Parathyroid adenoma (tissue), 2 donors: Measurements from ENCODE around the gene TMBIM4.

ENCODE experiments used
- H2AFZ ChIP-seq: fragments of 300-600 bp; sonication (generic); one replicate; pipeline ENCODE4 v1.7.0; 2017; ENCODE audit warnings: antibody characterized with exemption, mild to moderate bottlenecking
- H3K27ac ChIP-seq: fragments of 300-600 bp; sonication (generic); one replicate; pipeline ENCODE4 v1.7.0; 2017
- H3K27me3 ChIP-seq: fragments of 300-600 bp; sonication (generic); one replicate; pipeline ENCODE4 v1.7.0; 2017; ENCODE audit warnings: low read length; ENCODE audit not compliant: control insufficient read depth, insufficient read depth
- H3K36me3 ChIP-seq: fragments of 300-600 bp; sonication (generic); one replicate; pipeline ENCODE4 v1.7.0; 2017; ENCODE audit warnings: low read length; ENCODE audit not compliant: control insufficient read depth, insufficient read depth
- H3K4me1 ChIP-seq: fragments of 300-600 bp; sonication (generic); one replicate; pipeline ENCODE4 v1.7.0; 2017; ENCODE audit warnings: control low read depth
- H3K4me2 ChIP-seq: fragments of 300-600 bp; sonication (generic); one replicate; pipeline ENCODE4 v1.7.0; 2017; ENCODE audit warnings: low read length
- H3K4me3 ChIP-seq: fragments of 300-600 bp; sonication (generic); one replicate; pipeline ENCODE4 v1.7.0; 2017; ENCODE audit warnings: low read depth, low read length
- H3K79me2 ChIP-seq: fragments of 300-600 bp; sonication (generic); one replicate; pipeline ENCODE4 v1.7.0; 2017; ENCODE audit warnings: control low read depth
- H3K9ac ChIP-seq: fragments of 300-600 bp; sonication (generic); one replicate; pipeline ENCODE4 v1.7.0; 2017; ENCODE audit warnings: mild to moderate bottlenecking
- H3K9me3 ChIP-seq: fragments of 300-600 bp; sonication (generic); one replicate; pipeline ENCODE4 v1.7.0; 2017; ENCODE audit warnings: low read length; ENCODE audit not compliant: control insufficient read depth
- CTCF ChIP-seq: fragments of 300-600 bp; sonication (generic); IDR thresholded peaks from one replicate; pipeline ENCODE4 v1.7.0; 2017; ENCODE audit warnings: antibody characterized with exemption, mild to moderate bottlenecking
- donor health status: primary hyperparathyroidism.

The TMBIM4 gene

GRCh38 chr12:66118240-66118891 lies 51.4 kb downstream of the TMBIM4 start:
- H3K4me3 ChIP-seq: no peak overlapping the region
- no peaks in the 10 kb centered on the region for H3K79me2 ChIP-seq
- no peak overlapping the region for H3K9ac ChIP-seq
- no peak overlapping the region for H2AFZ ChIP-seq
- no peaks in the 10 kb centered on the region for H3K9me3 ChIP-seq
- no peaks in the 10 kb centered on the region for H3K27me3 ChIP-seq
- TF ChIP-seq CTCF: no peak
- H3K27ac ChIP-seq: no peak overlapping the region
- H3K4me2 ChIP-seq: no peak overlapping the region
- H3K4me1 ChIP-seq: no peaks in the 10 kb centered on the region
- no peaks in the 10 kb centered on the region for H3K36me3 ChIP-seq

DNA sequence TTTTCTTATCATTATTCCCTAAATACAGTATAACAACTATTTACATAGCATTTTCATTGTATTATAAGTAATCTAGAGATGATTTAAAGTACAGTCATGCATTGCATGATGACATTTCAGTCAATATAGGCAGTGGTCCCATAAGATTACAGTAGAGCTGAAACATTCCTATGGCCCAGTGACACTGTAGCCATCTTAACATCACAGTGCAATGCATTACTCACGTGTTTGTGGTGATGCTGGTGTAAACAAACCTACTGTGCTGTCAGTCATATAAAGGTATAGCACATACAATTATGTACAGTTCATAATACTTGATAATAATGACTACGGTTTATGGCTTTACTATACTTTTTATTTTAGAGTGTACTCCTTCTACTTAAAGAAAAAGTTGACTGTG lies 52.6 kb downstream of the TMBIM4 start:
- no peak for TF ChIP-seq CTCF
- Histone ChIP-seq H3K4me2 (no peak overlapping the region), H3K4me1 (no peaks in the 10 kb centered on the region), H3K4me3 (no peak overlapping the region), H3K27ac (no peak overlapping the region), H3K9ac (no peak overlapping the region), H3K79me2 (no peaks in the 10 kb centered on the region), H3K27me3 (no peaks in the 10 kb centered on the region), H3K36me3 (no peaks in the 10 kb centered on the region), H3K9me3 (no peaks in the 10 kb centered on the region), H2AFZ (no peak overlapping the region)

GRCh38 chr12:66115071-66115600 lies 54.7 kb downstream of the TMBIM4 start:
- H3K4me3 ChIP-seq: no peak overlapping the region
- H2AFZ ChIP-seq: no peak overlapping the region
- H3K79me2 ChIP-seq: no peaks in the 10 kb centered on the region
- no peaks in the 10 kb centered on the region for H3K27me3 ChIP-seq
- no peak overlapping the region for H3K27ac ChIP-seq
- TF ChIP-seq CTCF: no peak
- no peaks in the 10 kb centered on the region for H3K9me3 ChIP-seq
- H3K4me1 ChIP-seq: no peaks in the 10 kb centered on the region
- H3K4me2 ChIP-seq: no peak overlapping the region
- H3K9ac ChIP-seq: no peak overlapping the region
- H3K36me3 ChIP-seq: no peaks in the 10 kb centered on the region

DNA sequence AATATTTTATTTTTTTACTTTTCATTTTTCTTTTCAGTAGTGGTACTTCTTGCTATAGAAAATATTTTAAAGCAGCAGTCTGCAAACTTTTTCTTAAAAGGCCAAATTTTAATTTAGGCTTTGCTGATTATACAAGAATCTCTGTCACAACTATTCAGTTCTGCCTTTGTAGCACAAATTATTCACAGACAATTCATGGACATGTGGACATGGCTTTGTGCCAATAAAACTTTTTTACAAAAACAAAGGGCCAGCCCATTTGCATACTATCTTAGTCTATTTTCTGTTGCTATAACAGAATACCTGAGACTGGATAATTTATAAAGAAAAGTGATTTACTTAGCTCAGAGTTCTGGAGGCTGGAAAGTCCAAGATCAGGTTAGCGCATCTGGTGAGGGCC lies 56.3 kb downstream of the TMBIM4 start:
- Histone ChIP-seq H3K9me3 (no peaks in the 10 kb centered on the region), H3K4me2 (no peak overlapping the region), H3K4me3 (no peak overlapping the region), H3K9ac (no peak overlapping the region), H3K27ac (no peak overlapping the region), H3K4me1 (no peaks in the 10 kb centered on the region), H3K27me3 (no peaks in the 10 kb centered on the region), H3K79me2 (no peaks in the 10 kb centered on the region), H2AFZ (no peak overlapping the region), H3K36me3 (no peaks in the 10 kb centered on the region)
- TF ChIP-seq CTCF: no peak

DNA sequence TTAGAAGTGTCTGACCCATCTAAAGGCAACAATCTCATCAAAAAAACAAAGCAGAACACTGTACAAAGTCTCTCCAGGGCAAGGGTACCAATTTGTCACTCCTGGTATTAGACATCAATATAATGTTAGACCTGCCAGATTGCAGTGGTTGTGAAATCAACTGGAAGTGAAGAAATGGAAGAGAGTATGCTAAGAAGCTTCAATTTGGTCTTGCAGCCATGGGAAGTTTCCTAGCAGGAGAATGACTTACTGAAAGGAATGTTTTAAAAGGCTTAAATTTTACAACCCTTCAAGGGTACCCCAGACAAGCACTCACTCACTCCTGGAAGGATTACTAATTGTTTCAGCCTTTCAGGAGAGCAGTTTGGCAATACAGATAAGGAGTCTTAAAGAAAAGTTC lies 58.2 kb downstream of the TMBIM4 start:
- Histone ChIP-seq H3K79me2 (no peaks in the 10 kb centered on the region), H2AFZ (no peak overlapping the region), H3K4me1 (no peaks in the 10 kb centered on the region), H3K4me3 (no peak overlapping the region), H3K9me3 (no peaks in the 10 kb centered on the region), H3K27me3 (no peaks in the 10 kb centered on the region), H3K27ac (no peak overlapping the region), H3K9ac (no peak overlapping the region), H3K4me2 (no peak overlapping the region), H3K36me3 (no peaks in the 10 kb centered on the region)
- no peak for TF ChIP-seq CTCF
